HUES48 (cell line): ENCODE results near the gene ADIPOQ.
"Not testable (repeated sequence)": the region's sequence is repeated elsewhere in the genome, so short reads cannot be mapped to it uniquely, and the experiment has no call there.

Experiments used
- H3K27ac ChIP-seq: one replicate; pipeline ENCODE4 v1.7.0; 2013; ENCODE audit warnings: low read depth, low read length, inconsistent platforms
- H3K27me3 ChIP-seq: 2 replicates; pipeline ENCODE4 v1.6.1; 2013; ENCODE audit warnings: mild to moderate bottlenecking, low read length; ENCODE audit not compliant: control insufficient read depth, insufficient read depth
- H3K36me3 ChIP-seq: 2 replicates; pipeline ENCODE4 v1.6.1; 2013; ENCODE audit warnings: low read length; ENCODE audit not compliant: control insufficient read depth, insufficient read depth
- H3K4me1 ChIP-seq: 2 replicates; pipeline ENCODE4 v1.6.1; 2013; ENCODE audit warnings: mild to moderate bottlenecking, low read length; ENCODE audit not compliant: control insufficient read depth, insufficient read depth
- H3K4me3 ChIP-seq: 2 replicates; pipeline ENCODE4 v1.5.1; 2013; ENCODE audit warnings: mild to moderate bottlenecking, low read depth, low read length
- H3K9ac ChIP-seq: 2 replicates; pipeline ENCODE4 v1.6.1; 2013; ENCODE audit warnings: mild to moderate bottlenecking, low read depth, low read length, moderate library complexity
- H3K9me3 ChIP-seq: 2 replicates; pipeline ENCODE4 v1.6.1; 2013; ENCODE audit warnings: low read length; ENCODE audit not compliant: control insufficient read depth, insufficient read depth

ADIPOQ gene

DNA sequence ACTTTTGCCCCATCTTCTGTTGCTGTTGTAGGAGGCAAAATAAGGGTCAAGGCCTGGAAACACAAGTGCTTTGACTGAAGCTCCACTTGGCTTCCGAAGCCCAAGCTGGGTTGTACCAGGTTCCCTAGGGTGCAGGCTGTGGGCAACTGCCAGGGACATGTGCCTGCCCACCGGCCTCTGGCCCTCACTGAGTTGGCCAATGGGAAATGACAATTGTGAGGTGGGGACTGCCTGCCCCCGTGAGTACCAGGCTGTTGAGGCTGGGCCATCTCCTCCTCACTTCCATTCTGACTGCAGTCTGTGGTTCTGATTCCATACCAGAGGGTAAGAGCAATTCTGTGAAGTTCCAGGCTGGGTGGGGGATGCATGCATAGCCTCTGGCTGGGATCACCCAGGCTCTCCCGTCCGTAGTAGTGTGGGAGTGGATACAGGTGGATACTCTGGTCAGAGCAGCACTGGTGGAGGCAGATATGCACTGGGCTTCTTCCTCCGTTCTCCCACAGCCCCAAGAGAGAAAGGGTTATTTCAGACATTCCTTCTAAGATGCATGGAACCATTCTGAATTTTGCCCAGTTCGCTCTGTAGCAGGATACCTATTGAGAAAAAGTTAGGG, at the start of gene ADIPOQ:
ADIPOQ (plus strand) TSS at position 285 of the 613 bp plus-strand sequence. CDS start 10,349 bp downstream, outside the sequence.
- Histone ChIP-seq H3K27me3 (no peaks in the 10 kb centered on the region), H3K4me3 (no peak within 1 kb of the TSS), H3K27ac (no peak within 1 kb of the TSS), H3K36me3 (no peaks in the 10 kb centered on the region), H3K9me3 (no peaks in the 10 kb centered on the region), H3K9ac (no peak within 1 kb of the TSS), H3K4me1 (no peaks in the 10 kb centered on the region)

DNA sequence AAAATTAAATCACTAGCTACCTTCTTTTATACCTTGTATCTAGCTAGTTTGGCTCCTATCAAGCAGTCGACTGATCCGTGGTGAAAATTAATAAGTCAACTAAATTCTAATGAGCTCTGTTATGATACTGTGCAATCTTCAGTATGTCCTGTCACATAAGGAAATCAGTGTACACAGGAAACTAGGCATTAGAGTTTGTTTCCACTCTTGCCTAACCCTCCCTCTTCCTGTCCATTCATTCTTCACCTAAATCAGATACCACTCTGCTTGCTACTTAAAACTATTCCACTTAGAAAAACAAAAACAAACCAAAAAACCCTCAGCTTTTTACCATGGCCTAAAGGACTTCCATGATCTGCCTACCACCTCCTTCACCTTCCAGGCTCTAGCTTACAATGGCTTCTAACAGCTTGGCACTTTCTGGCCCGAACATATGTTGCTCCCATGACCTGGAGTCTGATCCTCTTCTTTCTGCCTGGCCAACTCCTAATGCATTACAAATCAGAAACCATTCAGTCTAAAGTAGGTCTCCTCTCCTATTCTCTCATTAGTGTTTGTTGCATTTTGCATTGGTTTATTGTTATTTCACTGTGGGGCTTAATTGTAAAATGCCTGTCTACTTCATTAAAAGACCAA, 44.2 kb upstream of the ADIPOQ start:
- Histone ChIP-seq H3K27me3 (no peaks in the 10 kb centered on the region), H3K9me3 (no peaks in the 10 kb centered on the region), H3K4me1 (no peaks in the 10 kb centered on the region), H3K9ac (no peak overlapping the region), H3K27ac (no peak overlapping the region), H3K36me3 (peaks cover 96% of the 10 kb centered on the region), H3K4me3 (no peak overlapping the region)

DNA sequence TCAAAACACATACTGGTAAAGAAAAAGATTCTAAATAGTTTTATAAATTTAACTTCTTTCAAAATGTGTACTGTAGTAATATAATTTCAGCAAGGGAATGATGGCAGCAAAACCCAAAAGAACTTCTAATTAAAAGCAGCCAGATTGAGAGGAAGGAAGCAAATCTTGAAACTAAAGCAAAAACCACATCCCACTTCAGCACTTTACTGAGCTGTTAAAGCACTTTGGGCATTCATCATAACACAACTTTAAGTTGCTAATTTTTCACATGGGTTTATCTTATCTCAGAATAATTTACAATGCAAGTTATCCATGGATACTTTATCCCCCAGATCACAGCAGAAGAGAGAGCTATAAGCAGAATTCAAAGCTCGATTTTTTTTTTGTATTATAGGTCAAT, 42.2 kb upstream of the ADIPOQ start:
- H3K4me1 ChIP-seq, result 0 out of 2 replicates have a peak, but pooled peaks cover 4% of the 10 kb centered on the region
- no peaks in the 10 kb centered on the region for H3K9me3 ChIP-seq
- no peak overlapping the region for H3K4me3 ChIP-seq
- no peak overlapping the region for H3K27ac ChIP-seq
- no peaks in the 10 kb centered on the region for H3K27me3 ChIP-seq
- no peak overlapping the region for H3K9ac ChIP-seq
- H3K36me3 ChIP-seq, result peaks cover 94% of the 10 kb centered on the region

GRCh38 chr3:186802701-186803100, 39.8 kb upstream of the ADIPOQ start:
- Histone ChIP-seq H3K36me3 (peaks cover 72% of the 10 kb centered on the region), H3K9ac (no peak overlapping the region), H3K4me3 (no peak overlapping the region), H3K4me1 (peaks cover 13% of the 10 kb centered on the region), H3K9me3 (no peaks in the 10 kb centered on the region), H3K27me3 (no peaks in the 10 kb centered on the region), H3K27ac (no peak overlapping the region)

DNA sequence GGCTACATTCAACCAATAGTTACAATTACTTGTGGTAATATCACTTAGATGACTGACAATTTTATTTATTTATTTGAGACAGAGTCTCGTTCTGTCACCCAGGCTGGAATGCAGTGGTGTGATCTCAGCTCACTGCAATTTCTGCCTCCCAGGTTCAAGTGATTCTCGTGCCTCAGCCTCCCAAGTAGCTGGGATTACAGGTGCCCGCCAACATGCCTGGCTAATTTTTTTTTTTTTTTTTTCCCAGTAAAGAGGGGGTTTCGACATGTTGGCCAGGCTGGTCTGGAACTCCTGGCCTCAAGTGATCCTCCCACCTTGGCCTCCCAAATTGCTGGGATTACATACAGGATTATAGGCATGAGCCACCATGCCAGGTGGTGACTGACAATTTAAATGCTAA, 39.1 kb upstream of the ADIPOQ start:
- not testable (repeated sequence) for H3K27me3 ChIP-seq, H3K9me3 ChIP-seq, H3K27ac ChIP-seq, H3K9ac ChIP-seq, H3K4me3 ChIP-seq
- Histone ChIP-seq H3K4me1 (peaks cover 13% of the 10 kb centered on the region), H3K36me3 (peaks cover 64% of the 10 kb centered on the region)

GRCh38 chr3:186806089-186807055, 36.1 kb upstream of the ADIPOQ start, which contains the start of gene RFC4:
RFC4 (minus strand) TSS chr3:186806482; CDS start chr3:186804713, 1,769 bp downstream.
- Histone ChIP-seq H3K27ac (peak within 1 kb of the TSS; percentile 95), H3K4me1 (peaks cover 13% of the 10 kb centered on the region), H3K4me3 (peak within 1 kb of the TSS; percentile 92), H3K27me3 (no peaks in the 10 kb centered on the region), H3K9me3 (no peaks in the 10 kb centered on the region), H3K9ac (peak within 1 kb of the TSS; percentile 94), H3K36me3 (peaks cover 35% of the 10 kb centered on the region)

DNA sequence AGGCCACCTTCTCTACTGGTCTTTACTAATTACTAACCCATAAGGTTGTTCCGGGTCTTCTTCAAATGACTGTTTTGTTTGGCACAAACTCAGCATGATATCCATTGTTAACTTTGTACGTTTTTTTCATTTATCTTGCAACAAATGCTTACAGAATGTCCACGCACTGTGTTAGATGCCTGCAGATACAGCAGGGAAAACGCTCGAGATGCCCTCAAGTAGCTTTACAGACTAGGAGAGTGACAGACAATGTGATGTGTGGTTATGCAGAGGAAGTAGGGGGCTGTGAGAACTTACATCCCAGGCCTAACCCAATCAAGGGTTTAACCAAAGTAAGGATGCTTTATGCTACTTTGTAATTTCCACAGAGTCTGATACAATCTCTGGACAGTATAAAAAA, 35.3 kb upstream of the ADIPOQ start:
- Histone ChIP-seq H3K36me3 (peaks cover 28% of the 10 kb centered on the region), H3K27ac (peak overlapping the region; percentile 95), H3K9me3 (no peaks in the 10 kb centered on the region), H3K27me3 (no peaks in the 10 kb centered on the region), H3K9ac (peak overlapping the region; percentile 94; the same call in 1 of the 2 replicates), H3K4me3 (peak overlapping the region; percentile 92), H3K4me1 (peaks cover 13% of the 10 kb centered on the region)

DNA sequence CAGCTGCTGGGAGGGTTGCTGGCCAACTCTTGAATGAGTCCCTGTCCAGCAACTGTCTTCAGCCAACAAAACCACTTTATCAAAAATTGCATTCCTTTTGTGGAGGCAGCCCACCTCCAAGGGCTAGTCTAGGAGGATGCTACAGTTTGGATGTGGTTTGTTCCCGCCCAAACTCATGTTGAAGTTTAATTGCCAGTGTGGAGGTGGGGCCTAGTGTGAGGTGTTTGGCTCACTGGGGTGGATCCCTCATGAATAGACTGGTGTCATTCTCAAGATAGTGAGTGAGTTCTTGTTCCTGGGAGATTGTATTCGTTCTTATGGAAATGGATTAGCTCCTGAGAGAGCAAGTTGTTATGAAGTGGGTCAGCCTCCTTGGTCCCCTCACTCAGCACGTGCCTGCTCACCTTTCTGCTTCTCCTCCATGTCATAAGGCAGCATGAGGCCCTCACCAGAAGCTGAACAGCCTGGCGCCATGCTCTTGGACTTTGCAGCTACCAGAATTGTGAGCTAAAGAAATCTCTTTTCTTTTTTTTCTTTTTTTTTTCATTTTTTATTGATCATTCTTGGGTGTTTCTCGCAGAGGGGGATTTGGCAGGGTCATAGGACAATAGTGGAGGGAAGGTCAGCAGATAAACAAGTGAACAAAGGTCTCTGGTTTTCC, 32.0 kb upstream of the ADIPOQ start:
- H3K9me3 ChIP-seq, result no peaks in the 10 kb centered on the region
- H3K27me3 ChIP-seq, result no peaks in the 10 kb centered on the region
- peaks cover 10% of the 10 kb centered on the region for H3K4me1 ChIP-seq
- H3K27ac ChIP-seq, result no peak overlapping the region
- no peak overlapping the region for H3K4me3 ChIP-seq
- no peak overlapping the region for H3K9ac ChIP-seq
- no peaks in the 10 kb centered on the region for H3K36me3 ChIP-seq

GRCh38 chr3:186811313-186811712, 31.2 kb upstream of the ADIPOQ start:
- H3K9ac ChIP-seq, H3K36me3 ChIP-seq, H3K4me3 ChIP-seq, H3K27ac ChIP-seq, H3K27me3 ChIP-seq, H3K9me3 ChIP-seq: not testable (repeated sequence)
- peaks cover 15% of the 10 kb centered on the region for H3K4me1 ChIP-seq

DNA sequence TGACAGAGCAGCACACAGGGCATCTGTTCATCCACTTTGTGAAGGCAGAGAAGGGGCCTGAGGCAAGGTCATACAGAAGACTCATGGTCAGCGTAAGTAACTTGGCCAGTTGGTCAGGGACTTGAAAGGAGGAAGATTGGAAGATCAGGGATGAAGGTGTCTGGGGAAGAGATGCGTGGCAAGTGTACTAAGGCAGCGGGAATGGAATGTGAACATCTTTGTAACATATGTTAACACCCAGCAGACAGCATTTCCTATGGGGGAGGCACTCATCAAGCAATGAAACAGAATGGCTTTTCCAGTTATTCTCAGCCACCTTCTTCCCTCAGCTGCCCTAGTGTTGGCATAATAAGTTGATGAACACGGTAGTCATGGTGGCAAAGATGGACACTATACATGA, 28.4 kb upstream of the ADIPOQ start:
- H3K9me3 ChIP-seq, result no peaks in the 10 kb centered on the region
- no peak overlapping the region for H3K4me3 ChIP-seq
- no peak overlapping the region for H3K9ac ChIP-seq
- H3K27ac ChIP-seq, result no peak overlapping the region
- H3K36me3 ChIP-seq, result no peaks in the 10 kb centered on the region
- no peaks in the 10 kb centered on the region for H3K27me3 ChIP-seq
- peaks cover 11% of the 10 kb centered on the region for H3K4me1 ChIP-seq
